ENCODE results near the gene FXYD4. TPM values are rescaled to one million over a fixed set of nuclear protein-coding genes. Genes with fewer than 3 reads are reported as not detected.
"Not testable (repeated sequence)": the region's sequence is repeated elsewhere in the genome, so short reads cannot be mapped to it uniquely, and the experiment has no call there.

Gene FXYD4
- polyA plus RNA-seq, 1 experiment = not detected

DNA sequence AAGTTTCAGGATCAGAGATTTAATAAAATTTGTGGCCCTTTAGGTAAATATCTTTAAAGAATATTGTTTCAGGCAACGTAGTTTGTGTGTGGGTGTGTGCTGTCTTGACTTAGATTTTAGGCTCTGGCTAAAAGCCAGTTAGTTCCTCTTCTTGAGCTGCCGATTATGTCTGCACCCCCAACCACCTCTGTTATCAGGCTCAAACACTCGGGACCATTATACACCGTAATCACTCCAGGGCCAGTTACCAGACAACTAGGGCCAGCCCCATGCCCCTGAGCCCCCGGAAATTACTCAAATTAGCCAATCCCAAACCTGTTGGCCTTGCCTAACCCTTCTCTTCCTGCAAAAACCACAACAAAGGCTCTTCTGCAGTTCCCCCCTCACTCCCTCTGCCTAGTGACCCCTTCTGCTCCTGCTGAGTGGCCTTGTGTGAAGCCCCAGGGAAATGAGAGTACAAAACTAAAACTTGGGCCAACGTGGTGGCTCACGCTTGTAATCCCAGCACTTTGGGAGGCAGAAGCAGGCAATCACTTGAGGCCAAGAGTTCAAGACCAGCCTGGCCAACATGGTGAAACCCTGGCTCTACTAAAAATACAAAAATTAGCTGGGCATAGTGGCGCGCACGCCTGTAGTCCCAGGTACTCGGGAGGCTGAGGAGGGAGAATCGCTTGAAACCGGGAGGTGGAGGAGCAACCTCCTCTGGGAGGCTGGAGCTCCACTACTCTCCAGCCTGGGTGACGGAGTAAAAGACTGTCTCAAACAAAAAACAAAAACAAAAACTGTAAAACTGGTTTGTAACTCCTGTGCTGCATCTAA is 46.7 kb downstream of the FXYD4 start:
- no peak for DNase-seq (ENCODE audit: low read depth)
- TF ChIP-seq, protein P1, sequence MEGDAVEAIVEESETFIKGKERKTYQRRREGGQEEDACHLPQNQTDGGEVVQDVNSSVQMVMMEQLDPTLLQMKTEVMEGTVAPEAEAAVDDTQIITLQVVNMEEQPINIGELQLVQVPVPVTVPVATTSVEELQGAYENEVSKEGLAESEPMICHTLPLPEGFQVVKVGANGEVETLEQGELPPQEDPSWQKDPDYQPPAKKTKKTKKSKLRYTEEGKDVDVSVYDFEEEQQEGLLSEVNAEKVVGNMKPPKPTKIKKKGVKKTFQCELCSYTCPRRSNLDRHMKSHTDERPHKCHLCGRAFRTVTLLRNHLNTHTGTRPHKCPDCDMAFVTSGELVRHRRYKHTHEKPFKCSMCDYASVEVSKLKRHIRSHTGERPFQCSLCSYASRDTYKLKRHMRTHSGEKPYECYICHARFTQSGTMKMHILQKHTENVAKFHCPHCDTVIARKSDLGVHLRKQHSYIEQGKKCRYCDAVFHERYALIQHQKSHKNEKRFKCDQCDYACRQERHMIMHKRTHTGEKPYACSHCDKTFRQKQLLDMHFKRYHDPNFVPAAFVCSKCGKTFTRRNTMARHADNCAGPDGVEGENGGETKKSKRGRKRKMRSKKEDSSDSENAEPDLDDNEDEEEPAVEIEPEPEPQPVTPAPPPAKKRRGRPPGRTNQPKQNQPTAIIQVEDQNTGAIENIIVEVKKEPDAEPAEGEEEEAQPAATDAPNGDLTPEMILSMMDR (IDR thresholded peaks at IDR 0.05; ENCODE audit: insufficient read depth, low read depth, low read length) = no peak
- CTCF ChIA-PET = interaction anchor here (1.0 kb wide), 1 partner anchor 9 kb away, joined by 3 read pairs; the partner anchor contains the start of gene HNRNPF
- Histone ChIP-seq H3K36me3 (ENCODE audit: control insufficient read depth, insufficient read depth, low read length) (no peaks in the 10 kb centered on the region), H3K27me3 (ENCODE audit: control insufficient read depth, insufficient read depth, low read length) (no peaks in the 10 kb centered on the region), H3K4me3 (ENCODE audit: low read depth, low read length) (no peak overlapping the region)
- POLR2A ChIA-PET = no interaction called here

DNA sequence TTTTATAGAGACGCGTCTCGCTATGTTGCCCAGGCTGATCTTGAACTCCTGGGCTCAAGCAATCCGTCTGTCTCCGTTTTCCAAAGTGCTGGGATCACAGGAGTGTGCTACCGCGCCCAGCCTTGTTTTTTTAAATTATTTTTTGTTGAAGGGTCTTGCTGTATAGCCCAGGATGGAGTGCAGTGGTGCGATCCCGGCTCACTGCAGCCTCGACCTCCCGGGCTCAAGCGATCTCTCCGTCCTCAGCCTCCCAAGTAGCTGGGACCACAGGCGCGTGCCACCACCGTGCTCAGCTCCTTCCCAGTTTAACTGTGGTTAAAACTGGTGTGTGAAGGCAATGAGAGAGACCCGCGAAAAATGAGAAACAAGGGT is 48.5 kb downstream of the FXYD4 start:
- no peaks in the 10 kb centered on the region for H3K27me3 ChIP-seq (ENCODE audit: control insufficient read depth, insufficient read depth, low read length)
- CTCF ChIA-PET = interaction anchor here (0.7 kb wide), 1 partner anchor 37 kb away, joined by 3 read pairs; no protein-coding TSS in a partner anchor
- TF ChIP-seq, protein P1 (IDR thresholded peaks at IDR 0.05; ENCODE audit: insufficient read depth, low read depth, low read length) = no peak
- no peak for DNase-seq (ENCODE audit: low read depth)
- H3K4me3 ChIP-seq (ENCODE audit: low read depth, low read length) = peak overlapping the region; percentile 30
- no peaks in the 10 kb centered on the region for H3K36me3 ChIP-seq (ENCODE audit: control insufficient read depth, insufficient read depth, low read length)
- POLR2A ChIA-PET = no interaction called here

DNA sequence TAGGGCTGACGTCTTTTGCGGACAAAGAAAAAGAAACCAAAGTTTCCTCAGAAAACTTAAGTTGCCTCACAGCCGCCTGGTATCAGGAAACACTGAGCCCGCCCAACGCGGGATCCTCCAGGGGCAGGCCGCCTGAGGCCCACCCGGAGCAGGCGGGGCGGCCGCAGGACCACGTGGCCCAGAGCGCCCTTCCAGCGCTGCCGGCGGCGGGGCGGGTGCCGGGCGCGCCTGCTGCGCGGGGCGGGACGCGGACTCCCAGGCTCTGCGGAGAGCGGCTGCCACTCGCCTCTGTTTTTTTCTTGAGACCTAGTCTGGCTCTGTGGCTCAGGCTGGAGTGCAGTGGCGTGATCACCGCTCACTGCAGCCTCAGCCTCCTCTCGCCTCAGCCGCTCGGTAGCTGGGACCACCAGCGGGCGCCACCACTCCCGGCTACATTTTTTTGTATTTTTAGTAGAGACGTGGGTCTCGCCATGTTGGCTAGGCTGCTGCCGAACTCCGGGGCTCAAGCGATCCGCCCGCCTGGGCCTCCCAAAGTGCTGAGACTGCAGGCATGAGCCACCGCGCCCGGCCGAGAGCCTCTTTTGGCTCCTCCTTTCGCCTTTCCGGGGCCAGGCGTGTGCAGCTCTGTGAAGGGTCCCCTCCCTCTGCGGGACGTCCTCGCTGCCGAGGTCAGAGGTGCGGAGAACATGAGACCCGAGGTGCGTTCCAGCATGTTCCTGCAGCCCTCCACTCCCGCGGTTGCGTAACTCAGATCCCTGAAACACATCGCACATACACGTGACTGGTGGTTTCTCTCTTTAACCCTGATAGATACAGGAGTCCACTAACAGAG is 49.1 kb downstream of the FXYD4 start:
- CTCF ChIA-PET = interaction anchor here (0.7 kb wide), 1 partner anchor 36 kb away, joined by 3 read pairs; no protein-coding TSS in a partner anchor
- POLR2A ChIA-PET = no interaction called here
- TF ChIP-seq, protein P1 (IDR thresholded peaks at IDR 0.05; ENCODE audit: insufficient read depth, low read depth, low read length) = peak; percentile 21; the same call in 1 of the 2 replicates

DNA sequence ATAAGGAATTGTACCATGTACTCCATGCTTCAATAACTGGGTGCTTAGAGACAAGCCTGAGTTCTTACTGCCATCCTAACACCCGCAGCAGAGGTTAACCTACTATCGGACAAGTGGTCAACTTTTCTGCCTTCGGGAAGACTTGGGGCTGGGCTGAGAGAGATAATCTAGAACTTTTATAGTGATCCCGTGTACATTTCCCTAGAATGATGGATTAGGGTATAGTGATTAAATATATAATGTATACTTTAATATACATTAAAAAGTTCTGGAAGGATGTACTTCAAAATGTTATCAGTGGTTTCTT is 49.7 kb downstream of the FXYD4 start:
- DNase-seq (ENCODE audit: low read depth) = no peak
- Histone ChIP-seq H3K36me3 (ENCODE audit: control insufficient read depth, insufficient read depth, low read length) (no peaks in the 10 kb centered on the region), H3K4me3 (ENCODE audit: low read depth, low read length) (peak overlapping the region; percentile 40), H3K27me3 (ENCODE audit: control insufficient read depth, insufficient read depth, low read length) (no peaks in the 10 kb centered on the region)
- TF ChIP-seq, protein P1 (IDR thresholded peaks at IDR 0.05; ENCODE audit: insufficient read depth, low read depth, low read length) = no peak
- CTCF ChIA-PET = no interaction called here
- POLR2A ChIA-PET = no interaction called here

More for the DNA sequence above, 49.1 kb downstream of the FXYD4 start:
- Histone ChIP-seq H3K36me3 (ENCODE audit: control insufficient read depth, insufficient read depth, low read length) (no peaks in the 10 kb centered on the region), H3K4me3 (ENCODE audit: low read depth, low read length) (peak overlapping the region; percentile 40), H3K27me3 (ENCODE audit: control insufficient read depth, insufficient read depth, low read length) (no peaks in the 10 kb centered on the region)
- peak; percentile 30 for DNase-seq (ENCODE audit: low read depth)

DNA sequence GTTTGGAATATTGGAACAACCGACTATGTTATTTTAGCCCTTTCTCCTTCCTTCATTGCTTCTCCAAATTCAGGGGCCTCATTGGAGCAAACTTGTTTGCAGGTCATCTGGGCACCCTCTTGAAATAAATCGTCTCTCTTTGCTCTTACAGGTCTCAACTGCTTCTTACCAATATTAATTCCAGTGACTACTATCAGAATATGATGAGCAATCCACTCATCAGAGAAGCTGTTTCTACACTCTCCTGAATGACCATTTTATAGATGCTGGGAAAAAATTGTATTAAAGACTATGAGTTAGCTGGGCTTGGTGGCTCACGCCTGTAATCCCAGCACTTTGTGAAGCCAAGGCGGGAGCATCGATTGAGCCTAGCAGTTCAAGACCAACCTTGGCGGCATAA is 50.1 kb downstream of the FXYD4 start:
- DNase-seq (ENCODE audit: low read depth) = no peak
- ChIA-PET POLR2A (no interaction called here), CTCF (no interaction called here)
- H3K27me3 ChIP-seq (ENCODE audit: control insufficient read depth, insufficient read depth, low read length) = no peaks in the 10 kb centered on the region
- no peak overlapping the region for H3K4me3 ChIP-seq (ENCODE audit: low read depth, low read length)
- TF ChIP-seq, protein P1 (IDR thresholded peaks at IDR 0.05; ENCODE audit: insufficient read depth, low read depth, low read length) = no peak
- no peaks in the 10 kb centered on the region for H3K36me3 ChIP-seq (ENCODE audit: control insufficient read depth, insufficient read depth, low read length)

DNA sequence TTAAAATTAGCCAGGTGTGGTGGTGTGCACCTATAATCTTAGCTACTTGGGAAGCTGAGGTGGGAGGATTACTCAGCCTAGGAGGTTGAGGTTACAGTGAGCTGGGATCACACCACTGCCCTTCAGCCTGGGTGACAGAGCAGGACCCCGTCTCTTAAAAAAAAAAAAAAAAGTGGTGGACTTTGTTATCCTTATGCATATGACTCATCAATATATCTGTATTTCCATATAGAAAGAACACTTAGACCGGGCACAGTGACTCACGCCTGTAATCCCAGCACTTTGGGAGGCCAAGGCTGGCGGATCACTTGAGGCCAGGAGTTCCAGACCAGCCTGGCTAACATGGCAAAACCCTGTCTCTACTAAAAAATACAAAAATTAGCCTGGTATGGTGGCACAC is 50.5 kb downstream of the FXYD4 start:
- DNase-seq (ENCODE audit: low read depth); H3K27me3 ChIP-seq (ENCODE audit: control insufficient read depth, insufficient read depth, low read length); POLR2A ChIA-PET; H3K36me3 ChIP-seq (ENCODE audit: control insufficient read depth, insufficient read depth, low read length); H3K4me3 ChIP-seq (ENCODE audit: low read depth, low read length); CTCF ChIA-PET: not testable (repeated sequence)
